ENCODE measurements around the gene SUMO1.

SUMO1 gene

GRCh38 chr2:202201220-202202160 lies 36.9 kb downstream of the SUMO1 start:
- Histone ChIP-seq H3K4me1 (ENCODE audit: control insufficient read depth in 1 of 2, insufficient read depth in 2 of 2, low read length in 2 of 2) (no peaks in the 10 kb centered on the region), H3K36me3 (ENCODE audit: control insufficient read depth in 1 of 2, insufficient read depth in 2 of 2, low read length in 2 of 2) (peaks cover 0 to 8% of the 10 kb centered on the region in 2 donors), H3K9ac (ENCODE audit: low read depth in 1 of 2, low read length in 2 of 2) (no peak overlapping the region), H3K27me3 (ENCODE audit: control insufficient read depth in 1 of 2, insufficient read depth in 2 of 2, low read length in 2 of 2) (no peaks in the 10 kb centered on the region), H3K4me3 (ENCODE audit: low read depth in 1 of 2, low read length in 2 of 2) (no peak overlapping the region), H3K9me3 (ENCODE audit: control insufficient read depth in 1 of 2, low read length in 2 of 2) (no peaks in the 10 kb centered on the region), H3K27ac (ENCODE audit: low read depth, low read length) (no peak overlapping the region)

GRCh38 chr2:202196727-202197126 lies 41.7 kb downstream of the SUMO1 start:
- Histone ChIP-seq H3K4me3 (ENCODE audit: low read depth in 1 of 2, low read length in 2 of 2) (no peak overlapping the region), H3K9me3 (ENCODE audit: control insufficient read depth in 1 of 2, low read length in 2 of 2) (no peaks in the 10 kb centered on the region), H3K27ac (ENCODE audit: low read depth, low read length) (no peak overlapping the region), H3K9ac (ENCODE audit: low read depth in 1 of 2, low read length in 2 of 2) (no peak overlapping the region), H3K4me1 (ENCODE audit: control insufficient read depth in 1 of 2, insufficient read depth in 2 of 2, low read length in 2 of 2) (no peaks in the 10 kb centered on the region), H3K27me3 (ENCODE audit: control insufficient read depth in 1 of 2, insufficient read depth in 2 of 2, low read length in 2 of 2) (no peaks in the 10 kb centered on the region), H3K36me3 (ENCODE audit: control insufficient read depth in 1 of 2, insufficient read depth in 2 of 2, low read length in 2 of 2) (no peaks in the 10 kb centered on the region)

GRCh38 chr2:202194418-202194817 lies 44.0 kb downstream of the SUMO1 start:
- H3K9ac ChIP-seq (ENCODE audit: low read depth in 1 of 2, low read length in 2 of 2) = no peak overlapping the region
- H3K27ac ChIP-seq (ENCODE audit: low read depth, low read length) = no peak overlapping the region
- no peaks in the 10 kb centered on the region for H3K4me1 ChIP-seq (ENCODE audit: control insufficient read depth in 1 of 2, insufficient read depth in 2 of 2, low read length in 2 of 2)
- no peaks in the 10 kb centered on the region for H3K36me3 ChIP-seq (ENCODE audit: control insufficient read depth in 1 of 2, insufficient read depth in 2 of 2, low read length in 2 of 2)
- no peaks in the 10 kb centered on the region for H3K27me3 ChIP-seq (ENCODE audit: control insufficient read depth in 1 of 2, insufficient read depth in 2 of 2, low read length in 2 of 2)
- no peak overlapping the region for H3K4me3 ChIP-seq (ENCODE audit: low read depth in 1 of 2, low read length in 2 of 2)
- no peaks in the 10 kb centered on the region for H3K9me3 ChIP-seq (ENCODE audit: control insufficient read depth in 1 of 2, low read length in 2 of 2)

- H3K9me3 ChIP-seq (ENCODE audit: control insufficient read depth in 1 of 2, low read length in 2 of 2) = no peaks in the 10 kb centered on the region
- no peak overlapping the region for H3K27ac ChIP-seq (ENCODE audit: low read depth, low read length)
- no peak overlapping the region for H3K4me3 ChIP-seq (ENCODE audit: low read depth in 1 of 2, low read length in 2 of 2)
- no peaks in the 10 kb centered on the region for H3K27me3 ChIP-seq (ENCODE audit: control insufficient read depth in 1 of 2, insufficient read depth in 2 of 2, low read length in 2 of 2)
- H3K9ac ChIP-seq (ENCODE audit: low read depth in 1 of 2, low read length in 2 of 2) = no peak overlapping the region
- no peaks in the 10 kb centered on the region for H3K4me1 ChIP-seq (ENCODE audit: control insufficient read depth in 1 of 2, insufficient read depth in 2 of 2, low read length in 2 of 2)
- no peaks in the 10 kb centered on the region for H3K36me3 ChIP-seq (ENCODE audit: control insufficient read depth in 1 of 2, insufficient read depth in 2 of 2, low read length in 2 of 2)
Measured at GRCh38 chr2:202193881-202194353, 44.5 kb downstream of the SUMO1 start.

- no peak overlapping the region for H3K4me3 ChIP-seq (ENCODE audit: low read depth in 1 of 2, low read length in 2 of 2)
- H3K4me1 ChIP-seq (ENCODE audit: control insufficient read depth in 1 of 2, insufficient read depth in 2 of 2, low read length in 2 of 2) = peaks cover under 1 to 2% of the 10 kb centered on the region in 2 donors
- H3K9ac ChIP-seq (ENCODE audit: low read depth in 1 of 2, low read length in 2 of 2) = no peak overlapping the region
- no peak overlapping the region for H3K27ac ChIP-seq (ENCODE audit: low read depth, low read length)
- no peaks in the 10 kb centered on the region for H3K36me3 ChIP-seq (ENCODE audit: control insufficient read depth in 1 of 2, insufficient read depth in 2 of 2, low read length in 2 of 2)
- H3K9me3 ChIP-seq (ENCODE audit: control insufficient read depth in 1 of 2, low read length in 2 of 2) = no peaks in the 10 kb centered on the region
- H3K27me3 ChIP-seq (ENCODE audit: control insufficient read depth in 1 of 2, insufficient read depth in 2 of 2, low read length in 2 of 2) = no peaks in the 10 kb centered on the region
Measured at GRCh38 chr2:202193305-202193704, 45.1 kb downstream of the SUMO1 start.

GRCh38 chr2:202187570-202187969 lies 50.8 kb downstream of the SUMO1 start:
- Histone ChIP-seq H3K27ac (ENCODE audit: low read depth, low read length) (no peak overlapping the region), H3K4me1 (ENCODE audit: control insufficient read depth in 1 of 2, insufficient read depth in 2 of 2, low read length in 2 of 2) (peaks cover 14 to 23% of the 10 kb centered on the region in 2 donors), H3K9ac (ENCODE audit: low read depth in 1 of 2, low read length in 2 of 2) (no peak overlapping the region), H3K27me3 (ENCODE audit: control insufficient read depth in 1 of 2, insufficient read depth in 2 of 2, low read length in 2 of 2) (no peaks in the 10 kb centered on the region), H3K9me3 (ENCODE audit: control insufficient read depth in 1 of 2, low read length in 2 of 2) (no peaks in the 10 kb centered on the region), H3K4me3 (ENCODE audit: low read depth in 1 of 2, low read length in 2 of 2) (no peak overlapping the region), H3K36me3 (ENCODE audit: control insufficient read depth in 1 of 2, insufficient read depth in 2 of 2, low read length in 2 of 2) (no peaks in the 10 kb centered on the region)

GRCh38 chr2:202186641-202187202 lies 51.7 kb downstream of the SUMO1 start:
- peaks cover 14 to 23% of the 10 kb centered on the region in 2 donors for H3K4me1 ChIP-seq (ENCODE audit: control insufficient read depth in 1 of 2, insufficient read depth in 2 of 2, low read length in 2 of 2)
- no peaks in the 10 kb centered on the region for H3K27me3 ChIP-seq (ENCODE audit: control insufficient read depth in 1 of 2, insufficient read depth in 2 of 2, low read length in 2 of 2)
- H3K27ac ChIP-seq (ENCODE audit: low read depth, low read length) = no peak overlapping the region
- no peaks in the 10 kb centered on the region for H3K9me3 ChIP-seq (ENCODE audit: control insufficient read depth in 1 of 2, low read length in 2 of 2)
- H3K9ac ChIP-seq (ENCODE audit: low read depth in 1 of 2, low read length in 2 of 2) = no peak overlapping the region
- H3K4me3 ChIP-seq (ENCODE audit: low read depth in 1 of 2, low read length in 2 of 2) = no peak overlapping the region
- no peaks in the 10 kb centered on the region for H3K36me3 ChIP-seq (ENCODE audit: control insufficient read depth in 1 of 2, insufficient read depth in 2 of 2, low read length in 2 of 2)

- no peaks in the 10 kb centered on the region for H3K36me3 ChIP-seq (ENCODE audit: control insufficient read depth in 1 of 2, insufficient read depth in 2 of 2, low read length in 2 of 2)
- no peak overlapping the region for H3K4me3 ChIP-seq (ENCODE audit: low read depth in 1 of 2, low read length in 2 of 2)
- H3K9ac ChIP-seq (ENCODE audit: low read depth in 1 of 2, low read length in 2 of 2) = no peak overlapping the region
- H3K27ac ChIP-seq (ENCODE audit: low read depth, low read length) = no peak overlapping the region
- H3K9me3 ChIP-seq (ENCODE audit: control insufficient read depth in 1 of 2, low read length in 2 of 2) = no peaks in the 10 kb centered on the region
- H3K4me1 ChIP-seq (ENCODE audit: control insufficient read depth in 1 of 2, insufficient read depth in 2 of 2, low read length in 2 of 2) = peaks cover 14 to 23% of the 10 kb centered on the region in 2 donors
- H3K27me3 ChIP-seq (ENCODE audit: control insufficient read depth in 1 of 2, insufficient read depth in 2 of 2, low read length in 2 of 2) = no peaks in the 10 kb centered on the region
Measured at GRCh38 chr2:202185156-202185555, 53.2 kb downstream of the SUMO1 start.

- Histone ChIP-seq H3K36me3 (ENCODE audit: control insufficient read depth in 1 of 2, insufficient read depth in 2 of 2, low read length in 2 of 2) (no peaks in the 10 kb centered on the region), H3K27me3 (ENCODE audit: control insufficient read depth in 1 of 2, insufficient read depth in 2 of 2, low read length in 2 of 2) (no peaks in the 10 kb centered on the region), H3K4me3 (ENCODE audit: low read depth in 1 of 2, low read length in 2 of 2) (no peak overlapping the region), H3K4me1 (ENCODE audit: control insufficient read depth in 1 of 2, insufficient read depth in 2 of 2, low read length in 2 of 2) (peaks cover 14 to 23% of the 10 kb centered on the region in 2 donors), H3K27ac (ENCODE audit: low read depth, low read length) (no peak overlapping the region), H3K9me3 (ENCODE audit: control insufficient read depth in 1 of 2, low read length in 2 of 2) (no peaks in the 10 kb centered on the region), H3K9ac (ENCODE audit: low read depth in 1 of 2, low read length in 2 of 2) (no peak overlapping the region)
Measured at GRCh38 chr2:202184557-202184956, 53.8 kb downstream of the SUMO1 start.

- H3K4me1 ChIP-seq (ENCODE audit: control insufficient read depth in 1 of 2, insufficient read depth in 2 of 2, low read length in 2 of 2) = no peaks in the 10 kb centered on the region
- no peaks in the 10 kb centered on the region for H3K36me3 ChIP-seq (ENCODE audit: control insufficient read depth in 1 of 2, insufficient read depth in 2 of 2, low read length in 2 of 2)
- H3K9ac ChIP-seq (ENCODE audit: low read depth in 1 of 2, low read length in 2 of 2) = no peak overlapping the region
- no peak overlapping the region for H3K27ac ChIP-seq (ENCODE audit: low read depth, low read length)
- H3K27me3 ChIP-seq (ENCODE audit: control insufficient read depth in 1 of 2, insufficient read depth in 2 of 2, low read length in 2 of 2) = no peaks in the 10 kb centered on the region
- no peaks in the 10 kb centered on the region for H3K9me3 ChIP-seq (ENCODE audit: control insufficient read depth in 1 of 2, low read length in 2 of 2)
- H3K4me3 ChIP-seq (ENCODE audit: low read depth in 1 of 2, low read length in 2 of 2) = no peak overlapping the region
Measured at GRCh38 chr2:202178346-202178958, 59.9 kb downstream of the SUMO1 start.

Measured in duodenal mucosa (tissue), 2 donors.